HG02943 (cell line): ENCODE measurements around the gene GOLGA7B.

Experiments
- ATAC-seq: cut with Tn5 transposase; IDR thresholded peaks from one replicate; pipeline ENCODE4 v1.9.1; 2021; ENCODE audit warnings: mild to moderate bottlenecking, low read depth, moderate library complexity; ENCODE audit not compliant: unreplicated experiment

The GOLGA7B gene

GRCh38 chr10:97915346-97916131 is 65.9 kb downstream of the GOLGA7B start:
- ATAC-seq, result no peak

- ATAC-seq, result no peak
These were observed 66.9 kb downstream of the GOLGA7B start for GRCh38 chr10:97916586-97916985.

- no peak for ATAC-seq
These were observed 69.4 kb downstream of the GOLGA7B start for GRCh38 chr10:97919012-97919411.

GRCh38 chr10:97920865-97921264 is 71.2 kb downstream of the GOLGA7B start:
- ATAC-seq, result no peak
